ENCODE measurements around the gene FUT2.
A peak's percentile ranks its signal among the peaks of the same experiment; 100 is the strongest.
"Not testable (repeated sequence)": the region's sequence is repeated elsewhere in the genome, so short reads cannot be mapped to it uniquely, and the experiment has no call there.

FUT2 gene

GRCh38 chr19:48695743-48696352, at the start of gene FUT2:
Gene FUT2, plus strand, starts transcription at chr19:48695971. Its CDS starts 6,986 bp downstream, at chr19:48702957.
- DNase-seq (ENCODE audit: low read depth), result no peak

- DNase-seq (ENCODE audit: low read depth), result peak; percentile 52
Measured at GRCh38 chr19:48646001-48646721, 49.6 kb upstream of the FUT2 start, which contains the start of gene CA11. Gene CA11, minus strand, starts transcription at chr19:48646187. Its CDS starts 555 bp downstream, at chr19:48645632.

- peak; percentile 84 for DNase-seq (ENCODE audit: low read depth)
Measured at GRCh38 chr19:48646722-48647216, 49.0 kb upstream of the FUT2 start.

- DNase-seq (ENCODE audit: low read depth), result no peak
Measured at GRCh38 chr19:48648134-48648533, 47.6 kb upstream of the FUT2 start.

- DNase-seq (ENCODE audit: low read depth), result no peak
Measured at GRCh38 chr19:48650974-48651682, 44.6 kb upstream of the FUT2 start.

- DNase-seq (ENCODE audit: low read depth), result no peak
Measured at GRCh38 chr19:48651683-48652048, 44.1 kb upstream of the FUT2 start.

GRCh38 chr19:48654299-48655059, 41.3 kb upstream of the FUT2 start:
- DNase-seq (ENCODE audit: low read depth), result peak; percentile 39

GRCh38 chr19:48656840-48657474, 38.8 kb upstream of the FUT2 start:
- DNase-seq (ENCODE audit: low read depth), result peak; percentile 86

- not testable (repeated sequence) for DNase-seq (ENCODE audit: low read depth)
Measured at GRCh38 chr19:48657828-48658227, 37.9 kb upstream of the FUT2 start.

- DNase-seq (ENCODE audit: low read depth), result no peak
Measured at GRCh38 chr19:48658483-48658882, 37.3 kb upstream of the FUT2 start.

- DNase-seq (ENCODE audit: low read depth), result peak; percentile 66
Measured at GRCh38 chr19:48659768-48660167, 36.0 kb upstream of the FUT2 start.

- DNase-seq (ENCODE audit: low read depth), result peak; percentile 89
Measured at GRCh38 chr19:48660852-48661710, 34.7 kb upstream of the FUT2 start.

GRCh38 chr19:48661711-48662090, 34.1 kb upstream of the FUT2 start:
- DNase-seq (ENCODE audit: low read depth), result no peak

GRCh38 chr19:48663667-48664066, 32.1 kb upstream of the FUT2 start:
- DNase-seq (ENCODE audit: low read depth), result no peak

GRCh38 chr19:48664476-48664875, 31.3 kb upstream of the FUT2 start:
- DNase-seq (ENCODE audit: low read depth), result no peak

- no peak for DNase-seq (ENCODE audit: low read depth)
Measured at GRCh38 chr19:48665786-48666185, 30.0 kb upstream of the FUT2 start.

GRCh38 chr19:48668332-48668731, 27.4 kb upstream of the FUT2 start:
- DNase-seq (ENCODE audit: low read depth), result no peak

- no peak for DNase-seq (ENCODE audit: low read depth)
Measured at GRCh38 chr19:48668761-48669160, 27.0 kb upstream of the FUT2 start.

- no peak for DNase-seq (ENCODE audit: low read depth)
Measured at GRCh38 chr19:48669903-48670668, 25.7 kb upstream of the FUT2 start.
